ENCODE results near the gene RNF7.

GRCh38 chr3:141764465-141764864, 26.4 kb downstream of the RNF7 start:
- no peak for TF ChIP-seq CTCF (IDR thresholded peaks at IDR 0.05)
- no peak for TF ChIP-seq POLR2A (IDR thresholded peaks at IDR 0.05)
- TF ChIP-seq POLR2AphosphoS5 (IDR thresholded peaks at IDR 0.05), result no peak

All from transverse colon (tissue), 4 donors.